Upper lobe of right lung (tissue), 1 donor: ENCODE results near the gene C17orf67. TPM values are rescaled to one million over a fixed set of nuclear protein-coding genes. Genes with fewer than 3 reads are reported as not detected.

ENCODE experiments used
- ATAC-seq: fragments of 200-7000 bp; cut with Tn5 transposase; one replicate; pipeline ENCODE4 v1.9.1; 2020; ENCODE audit warnings: mild to moderate bottlenecking, moderate library complexity
- DNase-seq: peaks from one replicate; pipeline ENCODE4 v3.0.0-alpha.2; 2020
- H3K27ac ChIP-seq: fragments of 200-600 bp; one replicate; pipeline ENCODE4 v1.8.0; 2022
- H3K27me3 ChIP-seq: fragments of 200-600 bp; one replicate; pipeline ENCODE4 v1.8.0; 2022; ENCODE audit warnings: mild to moderate bottlenecking
- H3K36me3 ChIP-seq: fragments of 200-600 bp; one replicate; pipeline ENCODE4 v1.8.0; 2022
- H3K4me1 ChIP-seq: fragments of 200-600 bp; one replicate; pipeline ENCODE4 v1.8.0; 2022
- H3K4me3 ChIP-seq: fragments of 200-600 bp; one replicate; pipeline ENCODE4 v1.8.0; 2022; ENCODE audit warnings: mild to moderate bottlenecking
- H3K9me3 ChIP-seq: fragments of 200-600 bp; one replicate; pipeline ENCODE4 v1.8.0; 2022
- intact Hi-C: fragments of 100-400 bp; cut with DNase I; formaldehyde crosslinking; loops from one replicate; pipeline ENCODE4 v1.11.0; 2022
- total RNA-seq: library from RNA; stranded (reverse); fragmentation: NEBNext Ultra II Directional; extraction: Animal tissue kit (Norgen Biotek cat#: 25700); gene quantifications from one replicate; pipeline ENCODE4 v1.2.1, GENCODE V29; 2021
- TF ChIP-seq, protein P1 (sequence below): fragments of 200-600 bp; IDR thresholded peaks from one replicate; pipeline ENCODE4 v1.8.0; 2022; ENCODE audit warnings: antibody characterized with exemption
- donor health status: DM: no; HTN: yes; CAD: no; lungs with severe emphysema.

Gene C17orf67
- total RNA-seq, 1 donor from 2014 or later: 3.8 TPM

- Histone ChIP-seq H3K4me1 (peaks cover 10% of the 10 kb centered on the region), H3K36me3 (no peaks in the 10 kb centered on the region), H3K9me3 (no peaks in the 10 kb centered on the region), H3K27me3 (peaks cover 9% of the 10 kb centered on the region), H3K4me3 (no peak overlapping the region), H3K27ac (no peak overlapping the region)
- DNase-seq (no peak), ATAC-seq (no peak)
- intact Hi-C loops: no loop called here
- TF ChIP-seq, protein P1, sequence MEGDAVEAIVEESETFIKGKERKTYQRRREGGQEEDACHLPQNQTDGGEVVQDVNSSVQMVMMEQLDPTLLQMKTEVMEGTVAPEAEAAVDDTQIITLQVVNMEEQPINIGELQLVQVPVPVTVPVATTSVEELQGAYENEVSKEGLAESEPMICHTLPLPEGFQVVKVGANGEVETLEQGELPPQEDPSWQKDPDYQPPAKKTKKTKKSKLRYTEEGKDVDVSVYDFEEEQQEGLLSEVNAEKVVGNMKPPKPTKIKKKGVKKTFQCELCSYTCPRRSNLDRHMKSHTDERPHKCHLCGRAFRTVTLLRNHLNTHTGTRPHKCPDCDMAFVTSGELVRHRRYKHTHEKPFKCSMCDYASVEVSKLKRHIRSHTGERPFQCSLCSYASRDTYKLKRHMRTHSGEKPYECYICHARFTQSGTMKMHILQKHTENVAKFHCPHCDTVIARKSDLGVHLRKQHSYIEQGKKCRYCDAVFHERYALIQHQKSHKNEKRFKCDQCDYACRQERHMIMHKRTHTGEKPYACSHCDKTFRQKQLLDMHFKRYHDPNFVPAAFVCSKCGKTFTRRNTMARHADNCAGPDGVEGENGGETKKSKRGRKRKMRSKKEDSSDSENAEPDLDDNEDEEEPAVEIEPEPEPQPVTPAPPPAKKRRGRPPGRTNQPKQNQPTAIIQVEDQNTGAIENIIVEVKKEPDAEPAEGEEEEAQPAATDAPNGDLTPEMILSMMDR: no peak
These were observed 54.4 kb downstream of the C17orf67 start for GRCh38 chr17:56779322-56779721.

DNA sequence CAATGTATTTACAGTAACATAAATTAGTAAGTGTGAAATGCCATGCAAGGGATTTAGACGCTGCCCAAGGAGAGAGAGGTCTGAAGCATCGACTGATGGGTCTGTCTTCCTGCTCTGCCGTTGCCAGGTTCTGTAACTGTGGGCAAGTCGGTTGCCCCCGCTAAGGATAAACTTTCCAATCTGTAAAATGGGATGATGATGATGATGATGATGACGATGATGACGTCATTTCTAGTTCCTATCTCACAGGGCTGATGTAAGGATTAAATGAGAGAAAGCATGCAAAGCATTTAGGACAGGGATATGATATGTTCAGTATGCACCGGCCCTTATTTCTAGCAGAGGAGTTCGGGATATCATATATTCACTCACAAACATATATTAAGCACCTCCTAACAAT is 54.8 kb downstream of the C17orf67 start:
- Histone ChIP-seq H3K9me3 (no peaks in the 10 kb centered on the region), H3K36me3 (no peaks in the 10 kb centered on the region), H3K27ac (no peak overlapping the region), H3K27me3 (peaks cover 9% of the 10 kb centered on the region), H3K4me3 (no peak overlapping the region), H3K4me1 (peaks cover 10% of the 10 kb centered on the region)
- intact Hi-C loops: no loop called here
- DNase-seq (no peak), ATAC-seq (no peak)
- TF ChIP-seq, protein P1: no peak

- no peaks in the 10 kb centered on the region for H3K36me3 ChIP-seq
- H3K27ac ChIP-seq: no peak overlapping the region
- DNase-seq (no peak), ATAC-seq (no peak)
- H3K9me3 ChIP-seq: no peaks in the 10 kb centered on the region
- peaks cover 9% of the 10 kb centered on the region for H3K27me3 ChIP-seq
- H3K4me1 ChIP-seq: peaks cover 10% of the 10 kb centered on the region
- no peak overlapping the region for H3K4me3 ChIP-seq
- intact Hi-C loops: no loop called here
- TF ChIP-seq, protein P1: no peak
These were observed 55.9 kb downstream of the C17orf67 start for GRCh38 chr17:56777859-56778258.

DNA sequence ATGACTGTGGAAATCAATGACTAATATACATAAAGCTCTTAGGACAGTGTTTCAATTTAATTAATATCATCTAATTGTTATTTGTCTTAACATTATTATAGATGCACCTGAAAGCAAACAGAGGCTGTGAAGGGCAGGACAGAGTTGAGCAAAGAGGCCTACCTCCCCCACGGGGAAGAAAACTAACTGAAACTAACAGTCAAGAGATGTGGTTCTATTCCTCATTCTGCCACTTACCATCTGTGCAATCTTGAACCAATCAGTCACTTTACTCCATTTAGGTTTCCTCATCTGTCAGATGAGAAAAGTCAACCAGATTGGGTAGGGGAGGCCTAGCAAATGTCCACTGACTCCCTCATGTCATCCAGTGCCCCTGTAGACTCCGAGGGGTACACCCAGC is 59.1 kb downstream of the C17orf67 start:
- DNase-seq (no peak), ATAC-seq (no peak)
- no peaks in the 10 kb centered on the region for H3K36me3 ChIP-seq
- H3K27me3 ChIP-seq: no peaks in the 10 kb centered on the region
- no peaks in the 10 kb centered on the region for H3K9me3 ChIP-seq
- peaks cover under 1% of the 10 kb centered on the region for H3K4me1 ChIP-seq
- no peak overlapping the region for H3K27ac ChIP-seq
- intact Hi-C loops: no loop called here
- TF ChIP-seq, protein P1: no peak
- H3K4me3 ChIP-seq: no peak overlapping the region

- ATAC-seq: no peak
- intact Hi-C loops: no loop called here
- H3K36me3 ChIP-seq: no peaks in the 10 kb centered on the region
- H3K9me3 ChIP-seq: no peaks in the 10 kb centered on the region
- DNase-seq: no peak
- H3K4me1 ChIP-seq: no peaks in the 10 kb centered on the region
- H3K27ac ChIP-seq: no peak overlapping the region
- no peak overlapping the region for H3K4me3 ChIP-seq
- H3K27me3 ChIP-seq: no peaks in the 10 kb centered on the region
- TF ChIP-seq, protein P1: no peak
These were observed 60.6 kb downstream of the C17orf67 start for GRCh38 chr17:56773124-56773523.

DNA sequence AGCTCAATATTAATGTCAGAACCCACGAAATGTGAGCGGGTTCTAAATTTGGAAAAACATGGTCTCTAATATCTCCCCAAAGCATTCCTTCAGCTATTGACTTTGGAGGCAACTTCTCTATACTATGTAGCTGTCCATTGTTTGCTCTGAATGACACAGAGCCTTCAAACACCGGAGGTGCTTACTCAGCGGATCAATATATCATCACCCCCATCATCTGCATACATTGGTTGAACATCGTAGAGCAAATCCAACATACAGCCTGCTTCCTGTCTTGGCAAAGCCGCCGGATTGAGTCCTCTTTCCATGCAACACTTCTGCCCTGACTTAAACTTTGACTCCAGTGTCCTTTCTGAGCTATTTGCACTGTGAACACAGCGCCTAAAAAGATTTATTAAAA is 61.3 kb downstream of the C17orf67 start:
- intact Hi-C loops: no loop called here
- TF ChIP-seq, protein P1: no peak
- no peaks in the 10 kb centered on the region for H3K9me3 ChIP-seq
- no peak overlapping the region for H3K4me3 ChIP-seq
- ATAC-seq: no peak
- DNase-seq: no peak
- no peaks in the 10 kb centered on the region for H3K4me1 ChIP-seq
- H3K27me3 ChIP-seq: no peaks in the 10 kb centered on the region
- no peak overlapping the region for H3K27ac ChIP-seq
- no peaks in the 10 kb centered on the region for H3K36me3 ChIP-seq
